HCT116 (cell line): ENCODE measurements around the gene RPL39L. TPM values are rescaled to one million over a fixed set of nuclear protein-coding genes. Genes with fewer than 3 reads are reported as not detected.

Source experiments
- ATAC-seq: fragments of 200-7000 bp; cut with Tn5 transposase; 2 replicates; pipeline ENCODE4 v1.9.1; 2020; ENCODE audit warnings: mild to moderate bottlenecking, moderate library complexity
- BruUV-seq: library from RNA; stranded (reverse); fragments of 400-500 nt; replicated peaks from 2 replicates; lab custom pipeline; 2021; lab: Mats Ljungman, UMichigan
- CTCF ChIA-PET: fragments of 300-600 bp; sonication (Branson Sonifier 250); formaldehyde crosslinking; loops from one replicate; lab custom pipeline; 2021; ENCODE audit warnings: antibody characterized with exemption; lab: Charles Lee
- POLR2A ChIA-PET: fragments of 300-600, 350-600 bp; sonication (Branson Sonifier 250); formaldehyde crosslinking; loops from one replicate; lab custom pipeline; 2021; ENCODE audit warnings: antibody characterized with exemption; lab: Charles Lee
- RAD21 ChIA-PET, 2 experiments: fragments of 300-600 bp; sonication (Branson Sonifier 250); formaldehyde crosslinking; loops; one replicate each; lab custom pipeline; 2023; ENCODE audit warnings: low total read pairs in 2 of 2; ENCODE audit not compliant: uncharacterized antibody in 2 of 2, unreplicated experiment in 2 of 2, low non-redundant PET in 1 of 2; lab: Charles Lee
- DNase-seq: peaks from one replicate; pipeline ENCODE4 v3.0.0-alpha.2; 2010; ENCODE audit warnings: low read depth, low spot score
- H2AFZ ChIP-seq: fragments of 200-600 bp; shearing (Covaris generic), sonication (generic); 2 replicates; pipeline ENCODE4 v1.6.1; 2017; ENCODE audit warnings: low read depth, mixed run types, mixed read lengths, antibody characterized with exemption, low read length; ENCODE audit not compliant: poor library complexity, severe bottlenecking
- H3K27ac ChIP-seq: 2 replicates; pipeline ENCODE4 v1.5.1; 2012; ENCODE audit warnings: low read depth, low read length
- H3K27me3 ChIP-seq: fragments of 200-600 bp; sonication (generic); 2 replicates; pipeline ENCODE4 v1.6.1; 2016; ENCODE audit warnings: mixed run types, low read length, mixed read lengths; ENCODE audit not compliant: insufficient read depth
- H3K36me3 ChIP-seq, 2 experiments: fragments of 200-500 bp in 1 of 2; fragments of 200-600 bp in 1 of 2; sonication (Bioruptor generic) in 1 of 2; sonication (generic) in 1 of 2; 2 replicates each; pipeline versions ENCODE4 v1.5.1 to v1.6.1; 2014 to 2016; ENCODE audit warnings: low read length in 2 of 2, inconsistent platforms in 1 of 2, mixed read lengths in 1 of 2, mixed run types in 1 of 2; ENCODE audit not compliant: insufficient read depth in 2 of 2, control insufficient read depth in 1 of 2
- H3K4me1 ChIP-seq, 2 experiments: fragments of 200-600 bp in 1 of 2; sonication (generic) in 1 of 2; 2 replicates each; pipeline versions ENCODE4 v1.5.1 to v1.6.1; 2012 to 2017; ENCODE audit warnings: low read length in 2 of 2, inconsistent platforms in 1 of 2, mild to moderate bottlenecking in 1 of 2, mixed read lengths in 1 of 2, mixed run types in 1 of 2, moderate library complexity in 1 of 2; ENCODE audit not compliant: insufficient read depth in 2 of 2, control insufficient read depth in 1 of 2
- H3K4me2 ChIP-seq: fragments of 200-600 bp; sonication (generic); 2 replicates; pipeline ENCODE4 v1.6.1; 2017; ENCODE audit warnings: mixed run types, low read length, mixed read lengths
- H3K4me3 ChIP-seq, 2 experiments: fragments of 200-600 bp in 1 of 2; sonication (generic) in 1 of 2; replicated peaks in 1 of 2; 2 replicates each; pipeline ENCODE4 v1.5.1; 2011 to 2016; ENCODE audit warnings: low read length in 2 of 2, control low read depth in 1 of 2, low read depth in 1 of 2, mild to moderate bottlenecking in 1 of 2, mixed read lengths in 1 of 2, mixed run types in 1 of 2
- H3K79me2 ChIP-seq: fragments of 200-600 bp; sonication (generic); 2 replicates; pipeline ENCODE4 v1.6.1; 2017; ENCODE audit warnings: mild to moderate bottlenecking, mixed run types, low read length, moderate library complexity, mixed read lengths; ENCODE audit not compliant: insufficient read depth
- H3K9ac ChIP-seq: fragments of 200-600 bp; sonication (generic); 2 replicates; pipeline ENCODE4 v1.6.1; 2016; ENCODE audit warnings: low read length, mixed read lengths
- H3K9me2 ChIP-seq: fragments of 200-600 bp; sonication (generic), shearing (Covaris generic); 2 replicates; pipeline ENCODE4 v1.6.1; 2017; ENCODE audit warnings: mixed run types, mild to moderate bottlenecking, moderate library complexity; ENCODE audit not compliant: insufficient read depth
- H3K9me3 ChIP-seq, 2 experiments: fragments of 200-500 bp in 1 of 2; fragments of 200-600 bp in 1 of 2; sonication (Bioruptor generic) in 1 of 2; sonication (generic) in 1 of 2; 2 replicates each; pipeline ENCODE4 v1.6.1; 2014 to 2017; ENCODE audit warnings: low read length in 2 of 2, mixed read lengths in 2 of 2, inconsistent platforms in 1 of 2, low read depth in 1 of 2, mild to moderate bottlenecking in 1 of 2, mixed run types in 1 of 2, moderate library complexity in 1 of 2; ENCODE audit not compliant: control insufficient read depth in 1 of 2, insufficient read depth in 1 of 2
- H4K20me1 ChIP-seq: fragments of 200-600 bp; sonication (generic), shearing (Covaris generic); 2 replicates; pipeline ENCODE4 v1.6.1; 2017; ENCODE audit warnings: mixed run types, mild to moderate bottlenecking, moderate library complexity; ENCODE audit not compliant: insufficient read depth
- CBX3 ChIP-seq: IDR thresholded peaks from 2 replicates; pipeline ENCODE4 v1.6.1; 2012; ENCODE audit warnings: low read depth
- ELF1 ChIP-seq: IDR thresholded peaks from 2 replicates; pipeline ENCODE4 v1.6.1; 2012; ENCODE audit warnings: low read depth, borderline replicate concordance
- EZH2 ChIP-seq: fragments of 200-600 bp; sonication (generic); IDR thresholded peaks from 2 replicates; pipeline ENCODE4 v1.6.1; 2017; ENCODE audit warnings: antibody characterized with exemption, mixed run types
- EZH2phosphoT487 ChIP-seq: fragments of 200-600 bp; IDR thresholded peaks from 2 replicates; pipeline ENCODE4 v1.6.1; 2018; ENCODE audit warnings: antibody characterized with exemption, borderline replicate concordance
- POLR2A ChIP-seq: IDR thresholded peaks from 2 replicates; pipeline ENCODE4 v1.7.0; 2011; ENCODE audit warnings: borderline replicate concordance; ENCODE audit not compliant: insufficient read depth, insufficient read length; ENCODE audit errors: extremely low read depth
- POLR2AphosphoS5 ChIP-seq: IDR thresholded peaks from 2 replicates; pipeline ENCODE4 v1.6.1; 2011; ENCODE audit warnings: mild to moderate bottlenecking, low read depth, low read length, moderate library complexity
- SIN3A ChIP-seq: IDR thresholded peaks from 2 replicates; pipeline ENCODE4 v1.6.1; 2012; ENCODE audit warnings: low read depth
- SP1 ChIP-seq: IDR thresholded peaks from 2 replicates; pipeline ENCODE4 v1.6.1; 2012; ENCODE audit warnings: low read depth
- SRF ChIP-seq: IDR thresholded peaks from 2 replicates; pipeline ENCODE4 v1.6.1; 2012; ENCODE audit warnings: low read depth
- intact Hi-C: fragments of 100-400 bp; cut with micrococcal nuclease; formaldehyde crosslinking; loops from 2 replicates; pipeline ENCODE4 v1.10.0; 2022
- total RNA-seq: library from RNA; stranded (reverse); gene quantifications from one replicate; pipeline ENCODE4 v1.2.1, GENCODE V29; 2021; ENCODE audit not compliant: unreplicated experiment
- TF ChIP-seq, protein P1 (sequence below): IDR thresholded peaks from 2 replicates; pipeline ENCODE4 v1.6.1; 2012
- TF ChIP-seq, protein P2 (sequence below): IDR thresholded peaks from 2 replicates; pipeline ENCODE4 v1.6.1; 2011; ENCODE audit warnings: mild to moderate bottlenecking, low read length, moderate library complexity; ENCODE audit not compliant: insufficient replicate concordance; ENCODE audit errors: extremely low read depth
- TF ChIP-seq, protein P3 (sequence below), 3 experiments: fragments of 200-600 bp in 1 of 3; sonication (generic) in 1 of 3; IDR thresholded peaks in 2 of 3; conservative IDR thresholded peaks in 1 of 3; 2 replicates each; pipeline ENCODE4 v1.5.1; 2012 to 2017; ENCODE audit warnings: low read depth in 2 of 3, low read length in 2 of 3, antibody characterized with exemption in 1 of 3, borderline replicate concordance in 1 of 3, control low read depth in 1 of 3, mild to moderate bottlenecking in 1 of 3, mixed read lengths in 1 of 3, mixed run types in 1 of 3, moderate library complexity in 1 of 3; ENCODE audit not compliant: insufficient read depth in 1 of 3

Gene RPL39L
- total RNA-seq, 1 experiment from 2014 or later, result not detected

DNA sequence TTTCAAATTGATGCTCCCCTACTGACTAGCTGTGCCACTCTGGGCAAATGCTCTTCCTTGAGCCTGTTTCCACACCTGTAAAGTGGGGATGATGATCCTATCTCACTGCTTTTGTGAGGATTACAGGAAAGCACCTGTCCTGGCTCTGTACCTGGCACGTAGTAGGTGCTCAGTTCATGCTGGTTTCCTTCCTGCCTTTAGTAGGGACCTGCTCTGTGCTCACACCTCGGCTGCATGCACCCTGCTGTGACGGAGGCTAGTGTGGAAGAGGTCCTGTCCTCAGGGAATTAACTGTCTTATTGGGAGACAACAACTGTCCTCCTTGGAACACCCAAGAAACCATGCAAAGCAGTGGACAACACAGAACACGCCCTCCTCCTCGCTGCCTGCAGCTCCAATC is 61.8 kb downstream of the RPL39L start:
- no peak overlapping the region for H3K9ac ChIP-seq
- H3K36me3 ChIP-seq, result no peaks in the 10 kb centered on the region
- no peak overlapping the region for H3K4me2 ChIP-seq
- H3K79me2 ChIP-seq, result no peaks in the 10 kb centered on the region
- no peaks in the 10 kb centered on the region for H4K20me1 ChIP-seq
- intact Hi-C loops, result no loop called here
- TF ChIP-seq EZH2phosphoT487 (no peak), EZH2 (no peak), ELF1 (no peak), POLR2A (no peak), POLR2AphosphoS5 (no peak), SP1 (no peak)
- TF ChIP-seq, protein P1, sequence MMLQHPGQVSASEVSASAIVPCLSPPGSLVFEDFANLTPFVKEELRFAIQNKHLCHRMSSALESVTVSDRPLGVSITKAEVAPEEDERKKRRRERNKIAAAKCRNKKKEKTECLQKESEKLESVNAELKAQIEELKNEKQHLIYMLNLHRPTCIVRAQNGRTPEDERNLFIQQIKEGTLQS, result no peak
- H3K4me1 ChIP-seq, result no peaks in the 10 kb centered on the region
- DNase-seq, result no peak
- BruUV-seq, result no TSS peak
- no peak overlapping the region for H3K27ac ChIP-seq
- H3K9me2 ChIP-seq, result no peaks in the 10 kb centered on the region
- no peaks in the 10 kb centered on the region for H3K27me3 ChIP-seq
- ChIA-PET CTCF (no interaction called here), RAD21 (no interaction called here), POLR2A (no interaction called here)
- H2AFZ ChIP-seq, result no peak overlapping the region
- H3K9me3 ChIP-seq, result no peaks in the 10 kb centered on the region
- H3K4me3 ChIP-seq, result no peak overlapping the region
- ATAC-seq, result no peak

DNA sequence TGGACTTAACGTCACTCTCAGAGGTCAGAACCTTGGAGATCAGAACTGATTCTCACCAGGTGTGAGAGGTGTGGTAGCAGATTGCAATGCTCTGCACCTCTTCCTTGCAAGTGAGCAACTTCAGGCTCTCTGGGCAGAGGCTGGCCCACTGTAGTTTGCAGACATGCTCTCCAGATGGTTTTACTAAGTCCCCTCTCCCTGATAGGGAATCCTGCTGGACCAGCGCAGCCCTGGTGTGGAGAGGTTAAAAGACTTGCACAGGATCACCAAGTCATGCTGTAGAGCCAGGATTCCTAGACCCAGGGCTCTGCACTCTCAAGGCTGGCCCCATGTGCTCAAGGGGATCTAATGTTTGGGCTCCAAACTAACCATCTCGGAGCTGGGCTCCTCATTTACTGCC is 62.2 kb downstream of the RPL39L start:
- Histone ChIP-seq H3K4me3 (no peak overlapping the region), H3K27ac (no peak overlapping the region), H3K36me3 (no peaks in the 10 kb centered on the region), H2AFZ (no peak overlapping the region), H3K4me1 (no peaks in the 10 kb centered on the region), H3K9me3 (no peaks in the 10 kb centered on the region), H4K20me1 (no peaks in the 10 kb centered on the region), H3K9me2 (no peaks in the 10 kb centered on the region), H3K79me2 (no peaks in the 10 kb centered on the region), H3K27me3 (no peaks in the 10 kb centered on the region), H3K9ac (no peak overlapping the region), H3K4me2 (no peak overlapping the region)
- intact Hi-C loops, result no loop called here
- ATAC-seq (no peak), DNase-seq (no peak)
- no TSS peak for BruUV-seq
- ChIA-PET POLR2A (no interaction called here), RAD21 (no interaction called here), CTCF (no interaction called here)
- TF ChIP-seq EZH2 (no peak), SP1 (no peak), CBX3 (no peak), SRF (no peak), SIN3A (no peak)
- TF ChIP-seq, protein P1, result no peak
- TF ChIP-seq, protein P2, sequence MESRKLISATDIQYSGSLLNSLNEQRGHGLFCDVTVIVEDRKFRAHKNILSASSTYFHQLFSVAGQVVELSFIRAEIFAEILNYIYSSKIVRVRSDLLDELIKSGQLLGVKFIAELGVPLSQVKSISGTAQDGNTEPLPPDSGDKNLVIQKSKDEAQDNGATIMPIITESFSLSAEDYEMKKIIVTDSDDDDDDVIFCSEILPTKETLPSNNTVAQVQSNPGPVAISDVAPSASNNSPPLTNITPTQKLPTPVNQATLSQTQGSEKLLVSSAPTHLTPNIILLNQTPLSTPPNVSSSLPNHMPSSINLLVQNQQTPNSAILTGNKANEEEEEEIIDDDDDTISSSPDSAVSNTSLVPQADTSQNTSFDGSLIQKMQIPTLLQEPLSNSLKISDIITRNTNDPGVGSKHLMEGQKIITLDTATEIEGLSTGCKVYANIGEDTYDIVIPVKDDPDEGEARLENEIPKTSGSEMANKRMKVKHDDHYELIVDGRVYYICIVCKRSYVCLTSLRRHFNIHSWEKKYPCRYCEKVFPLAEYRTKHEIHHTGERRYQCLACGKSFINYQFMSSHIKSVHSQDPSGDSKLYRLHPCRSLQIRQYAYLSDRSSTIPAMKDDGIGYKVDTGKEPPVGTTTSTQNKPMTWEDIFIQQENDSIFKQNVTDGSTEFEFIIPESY, result no peak
- TF ChIP-seq, protein P3, sequence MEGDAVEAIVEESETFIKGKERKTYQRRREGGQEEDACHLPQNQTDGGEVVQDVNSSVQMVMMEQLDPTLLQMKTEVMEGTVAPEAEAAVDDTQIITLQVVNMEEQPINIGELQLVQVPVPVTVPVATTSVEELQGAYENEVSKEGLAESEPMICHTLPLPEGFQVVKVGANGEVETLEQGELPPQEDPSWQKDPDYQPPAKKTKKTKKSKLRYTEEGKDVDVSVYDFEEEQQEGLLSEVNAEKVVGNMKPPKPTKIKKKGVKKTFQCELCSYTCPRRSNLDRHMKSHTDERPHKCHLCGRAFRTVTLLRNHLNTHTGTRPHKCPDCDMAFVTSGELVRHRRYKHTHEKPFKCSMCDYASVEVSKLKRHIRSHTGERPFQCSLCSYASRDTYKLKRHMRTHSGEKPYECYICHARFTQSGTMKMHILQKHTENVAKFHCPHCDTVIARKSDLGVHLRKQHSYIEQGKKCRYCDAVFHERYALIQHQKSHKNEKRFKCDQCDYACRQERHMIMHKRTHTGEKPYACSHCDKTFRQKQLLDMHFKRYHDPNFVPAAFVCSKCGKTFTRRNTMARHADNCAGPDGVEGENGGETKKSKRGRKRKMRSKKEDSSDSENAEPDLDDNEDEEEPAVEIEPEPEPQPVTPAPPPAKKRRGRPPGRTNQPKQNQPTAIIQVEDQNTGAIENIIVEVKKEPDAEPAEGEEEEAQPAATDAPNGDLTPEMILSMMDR (IDR thresholded peaks at IDR 0.05 in 2 of 3, conservative IDR thresholded peaks at IDR 0.05 in 1 of 3; ENCODE audit: borderline replicate concordance in 1 of 3, insufficient read depth in 1 of 3, low read depth in 2 of 3, low read length in 2 of 3), result no peak
